ENCODE data around the gene GFRA1.

DNA sequence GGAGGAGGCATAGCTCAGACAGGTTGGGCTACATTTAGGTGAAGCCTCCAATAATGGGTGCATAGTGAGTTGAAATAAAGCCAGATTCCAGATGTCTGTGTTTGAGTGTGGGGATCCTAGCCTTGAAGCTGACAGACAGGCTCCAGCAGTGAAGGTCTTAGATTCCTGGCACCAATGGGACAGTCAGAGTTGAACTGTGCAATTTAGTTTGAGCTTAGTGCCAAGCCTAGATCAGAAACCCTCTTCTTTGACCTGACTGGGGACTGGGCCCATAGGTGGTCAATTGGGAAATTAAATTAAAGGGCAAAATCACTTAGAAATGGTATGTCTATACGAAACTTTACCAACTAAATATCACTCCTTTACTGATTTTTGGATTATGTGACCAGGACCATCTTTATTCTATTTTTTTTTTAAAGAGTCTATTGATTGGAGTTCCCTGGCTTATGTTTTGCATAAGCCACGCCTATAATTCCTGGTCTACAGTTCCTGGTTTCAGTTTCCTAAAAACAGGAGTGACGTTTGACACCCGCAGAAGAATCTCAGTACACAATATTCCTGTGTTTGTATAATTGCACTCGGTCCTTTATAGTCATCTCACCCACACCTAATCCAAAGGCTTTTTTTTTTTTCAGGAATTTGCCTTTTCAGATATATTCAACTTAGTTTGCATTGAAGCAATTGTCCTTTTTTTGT, 201.4 kb downstream of the GFRA1 start:
- TF ChIP-seq EZH2 (IDR thresholded peaks at IDR 0.05) = no peak
- TF ChIP-seq EZH2phosphoT487 (IDR thresholded peaks at IDR 0.05) = no peak
